ENCODE measurements around the gene LURAP1L.

DNA sequence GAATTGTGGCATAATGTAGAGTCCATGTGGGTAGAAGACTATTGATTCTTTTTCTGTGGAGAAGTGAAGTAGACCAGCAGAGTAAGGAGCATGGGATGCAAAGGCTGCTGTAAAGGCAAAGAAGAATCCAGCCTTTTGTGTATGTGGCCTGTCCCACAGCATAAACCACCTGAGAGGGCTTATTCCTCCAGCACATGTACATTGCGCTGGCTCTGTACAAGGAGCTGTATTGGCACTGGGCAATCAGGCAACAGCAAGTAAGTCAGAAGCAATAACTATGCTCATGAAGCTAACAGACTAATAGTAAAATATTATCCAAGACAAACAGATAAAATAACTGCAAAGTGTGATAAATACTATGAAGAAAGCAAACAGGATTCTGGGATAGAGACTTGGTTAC lies 86.2 kb downstream of the LURAP1L start:
- TF ChIP-seq, protein P1, sequence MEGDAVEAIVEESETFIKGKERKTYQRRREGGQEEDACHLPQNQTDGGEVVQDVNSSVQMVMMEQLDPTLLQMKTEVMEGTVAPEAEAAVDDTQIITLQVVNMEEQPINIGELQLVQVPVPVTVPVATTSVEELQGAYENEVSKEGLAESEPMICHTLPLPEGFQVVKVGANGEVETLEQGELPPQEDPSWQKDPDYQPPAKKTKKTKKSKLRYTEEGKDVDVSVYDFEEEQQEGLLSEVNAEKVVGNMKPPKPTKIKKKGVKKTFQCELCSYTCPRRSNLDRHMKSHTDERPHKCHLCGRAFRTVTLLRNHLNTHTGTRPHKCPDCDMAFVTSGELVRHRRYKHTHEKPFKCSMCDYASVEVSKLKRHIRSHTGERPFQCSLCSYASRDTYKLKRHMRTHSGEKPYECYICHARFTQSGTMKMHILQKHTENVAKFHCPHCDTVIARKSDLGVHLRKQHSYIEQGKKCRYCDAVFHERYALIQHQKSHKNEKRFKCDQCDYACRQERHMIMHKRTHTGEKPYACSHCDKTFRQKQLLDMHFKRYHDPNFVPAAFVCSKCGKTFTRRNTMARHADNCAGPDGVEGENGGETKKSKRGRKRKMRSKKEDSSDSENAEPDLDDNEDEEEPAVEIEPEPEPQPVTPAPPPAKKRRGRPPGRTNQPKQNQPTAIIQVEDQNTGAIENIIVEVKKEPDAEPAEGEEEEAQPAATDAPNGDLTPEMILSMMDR (IDR thresholded peaks at IDR 0.05): no peak
- TF ChIP-seq POLR2A (IDR thresholded peaks at IDR 0.05): no peak

All from thyroid gland (tissue), 4 donors.